HUES6 (cell line): Measurements from ENCODE around the gene RNF141.

Experiments used
- H3K27ac ChIP-seq: 2 replicates; pipeline ENCODE4 v1.7.0; 2013; ENCODE audit warnings: low read depth, mild to moderate bottlenecking, low read length, inconsistent platforms
- H3K27me3 ChIP-seq: 2 replicates; pipeline ENCODE4 v1.6.1; 2013; ENCODE audit warnings: low read length; ENCODE audit not compliant: control insufficient read depth, insufficient read depth
- H3K36me3 ChIP-seq: 2 replicates; pipeline ENCODE4 v1.6.1; 2013; ENCODE audit warnings: low read length; ENCODE audit not compliant: control insufficient read depth, insufficient read depth
- H3K4me1 ChIP-seq: 2 replicates; pipeline ENCODE4 v1.6.1; 2013; ENCODE audit warnings: low read length; ENCODE audit not compliant: control insufficient read depth, insufficient read depth
- H3K4me3 ChIP-seq: 2 replicates; pipeline ENCODE4 v1.5.1; 2013; ENCODE audit warnings: low read depth, low read length
- H3K9ac ChIP-seq: one replicate; pipeline ENCODE4 v1.6.1; 2013; ENCODE audit warnings: mild to moderate bottlenecking, low read length
- H3K9me3 ChIP-seq: 2 replicates; pipeline ENCODE4 v1.6.1; 2013; ENCODE audit warnings: low read depth, low read length; ENCODE audit not compliant: control insufficient read depth, insufficient read depth

RNF141 gene

DNA sequence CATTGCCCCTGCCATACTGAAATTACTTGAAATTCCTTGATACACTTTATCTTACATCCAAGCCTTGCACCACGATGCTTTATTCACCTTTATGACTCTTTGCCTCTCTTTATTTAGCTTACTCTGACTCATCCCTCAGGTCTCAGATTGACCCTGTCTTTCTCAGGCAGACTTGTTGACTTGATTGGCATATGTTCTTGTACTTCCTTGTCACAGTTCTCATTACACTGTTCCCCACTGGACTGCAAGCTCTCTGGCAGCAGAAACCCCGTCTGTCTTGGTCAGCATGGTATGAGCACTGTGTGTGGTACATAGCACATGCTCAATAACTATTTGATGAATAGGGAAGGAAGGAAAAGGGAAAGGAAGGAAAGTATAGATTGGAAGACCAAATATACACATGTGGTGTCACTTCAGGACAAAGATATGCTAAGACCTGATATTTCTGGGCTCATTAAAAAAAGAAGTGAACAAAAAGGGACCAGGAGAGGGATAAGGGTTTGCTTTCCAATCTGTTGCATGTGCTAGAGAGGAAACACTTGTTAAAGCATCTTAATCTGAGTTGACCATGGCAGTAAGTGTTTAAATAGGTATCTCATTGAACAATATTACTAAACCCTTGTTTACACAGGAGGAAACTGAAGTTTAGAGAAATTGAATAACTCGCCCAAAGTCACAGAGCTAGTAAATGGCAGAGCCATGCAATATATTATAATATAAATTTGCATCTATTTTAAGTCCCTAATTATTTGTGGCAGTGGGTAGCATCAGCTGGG, 20.2 kb upstream of the RNF141 start:
- no peaks in the 10 kb centered on the region for H3K9me3 ChIP-seq
- no peaks in the 10 kb centered on the region for H3K27me3 ChIP-seq
- no peak overlapping the region for H3K9ac ChIP-seq
- no peak overlapping the region for H3K27ac ChIP-seq
- H3K4me3 ChIP-seq = no peak overlapping the region
- no peaks in the 10 kb centered on the region for H3K36me3 ChIP-seq
- H3K4me1 ChIP-seq = no peaks in the 10 kb centered on the region; the same call in 1 of the 2 replicates

DNA sequence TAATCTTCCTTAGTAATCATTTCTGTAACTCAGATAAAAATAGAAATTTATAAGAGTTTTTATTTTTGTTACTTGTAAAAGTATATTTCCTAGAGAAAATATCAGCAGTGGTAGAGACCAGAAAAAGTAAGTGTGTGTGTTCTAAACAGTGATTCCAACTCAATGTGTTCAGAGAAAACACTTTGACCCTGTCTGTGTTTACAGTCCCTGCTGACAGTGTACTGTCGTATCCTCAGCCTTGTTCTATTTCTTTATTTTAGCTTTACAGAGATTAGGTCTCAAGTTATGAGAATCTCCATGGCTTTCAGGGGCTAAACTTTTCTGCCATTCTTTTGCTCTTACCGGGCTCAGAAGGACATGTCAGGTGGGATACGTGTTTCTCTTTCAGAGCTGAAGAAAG, 17.3 kb upstream of the RNF141 start:
- Histone ChIP-seq H3K27me3 (no peaks in the 10 kb centered on the region), H3K9ac (no peak overlapping the region), H3K36me3 (no peaks in the 10 kb centered on the region), H3K4me3 (no peak overlapping the region), H3K4me1 (no peaks in the 10 kb centered on the region; the same call in 1 of the 2 replicates), H3K27ac (no peak overlapping the region), H3K9me3 (no peaks in the 10 kb centered on the region)

DNA sequence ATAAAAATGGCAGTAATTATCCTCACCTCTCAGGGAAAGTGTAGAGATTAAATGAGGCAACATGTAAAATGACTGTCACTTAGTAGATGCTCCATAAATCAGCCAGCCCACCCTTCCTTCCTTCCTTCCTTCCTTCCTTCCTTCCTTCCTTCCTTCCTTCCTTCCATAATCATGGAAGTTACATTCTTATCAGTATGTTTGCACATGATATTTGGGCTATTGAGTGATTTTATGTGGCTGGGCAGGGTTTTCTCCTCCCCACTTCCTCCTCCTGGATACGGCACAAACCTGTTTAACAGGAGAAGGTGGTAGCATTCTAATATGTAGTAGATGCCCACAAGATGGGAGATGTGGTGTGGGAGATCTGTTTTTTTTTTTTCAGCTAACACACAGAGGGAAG, 15.6 kb upstream of the RNF141 start:
- H3K27ac ChIP-seq = no peak overlapping the region
- H3K9me3 ChIP-seq = no peaks in the 10 kb centered on the region
- H3K4me3 ChIP-seq = no peak overlapping the region
- no peaks in the 10 kb centered on the region for H3K36me3 ChIP-seq
- H3K27me3 ChIP-seq = no peaks in the 10 kb centered on the region
- no peak overlapping the region for H3K9ac ChIP-seq
- H3K4me1 ChIP-seq = no peaks in the 10 kb centered on the region; the same call in 1 of the 2 replicates

DNA sequence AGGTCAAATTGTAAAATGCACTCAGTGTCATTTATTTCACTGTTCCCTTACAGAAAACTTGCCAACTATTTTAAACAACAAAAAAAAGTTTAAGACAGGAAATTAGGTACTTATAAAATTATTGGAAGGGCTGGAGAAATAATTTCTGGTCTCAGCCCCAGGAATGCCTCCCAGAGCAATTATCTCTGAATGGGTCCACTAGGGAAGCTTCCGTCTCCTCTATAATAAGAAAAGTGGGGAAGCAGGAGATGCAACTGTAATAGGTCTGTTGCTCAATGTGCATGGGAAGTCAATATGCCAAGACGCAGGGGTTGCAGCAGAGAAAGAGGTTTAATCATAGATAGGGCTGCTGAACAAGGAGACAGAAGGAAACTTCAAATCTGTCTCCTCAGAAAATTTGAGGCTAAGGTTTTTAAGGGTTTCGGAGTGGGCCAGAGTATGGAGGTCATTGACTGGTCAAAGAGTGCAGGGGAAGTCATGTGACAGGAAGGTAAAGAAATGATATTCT, 10.9 kb upstream of the RNF141 start:
- Histone ChIP-seq H3K9me3 (no peaks in the 10 kb centered on the region), H3K27me3 (no peaks in the 10 kb centered on the region), H3K27ac (no peak overlapping the region), H3K4me3 (no peak overlapping the region), H3K36me3 (no peaks in the 10 kb centered on the region), H3K9ac (no peak overlapping the region), H3K4me1 (no peaks in the 10 kb centered on the region; the same call in 1 of the 2 replicates)

DNA sequence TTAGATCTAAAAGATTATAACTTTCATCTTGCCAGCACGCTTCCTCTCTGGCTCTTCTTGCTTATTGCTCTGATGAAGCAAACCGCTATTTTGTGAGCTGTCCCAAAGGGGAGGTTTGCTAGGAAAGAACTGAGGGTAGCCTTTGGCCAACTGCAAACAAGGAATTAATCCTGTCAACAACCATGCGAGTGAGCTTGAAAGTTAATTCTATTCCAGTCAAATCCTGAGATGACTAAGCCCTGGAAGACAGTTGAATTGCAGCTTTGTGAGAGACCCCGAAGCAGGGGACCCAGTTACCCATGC, 10.3 kb upstream of the RNF141 start:
- Histone ChIP-seq H3K27me3 (no peaks in the 10 kb centered on the region), H3K36me3 (no peaks in the 10 kb centered on the region), H3K4me3 (no peak overlapping the region), H3K4me1 (no peaks in the 10 kb centered on the region; the same call in 1 of the 2 replicates), H3K9me3 (no peaks in the 10 kb centered on the region), H3K27ac (no peak overlapping the region), H3K9ac (no peak overlapping the region)

DNA sequence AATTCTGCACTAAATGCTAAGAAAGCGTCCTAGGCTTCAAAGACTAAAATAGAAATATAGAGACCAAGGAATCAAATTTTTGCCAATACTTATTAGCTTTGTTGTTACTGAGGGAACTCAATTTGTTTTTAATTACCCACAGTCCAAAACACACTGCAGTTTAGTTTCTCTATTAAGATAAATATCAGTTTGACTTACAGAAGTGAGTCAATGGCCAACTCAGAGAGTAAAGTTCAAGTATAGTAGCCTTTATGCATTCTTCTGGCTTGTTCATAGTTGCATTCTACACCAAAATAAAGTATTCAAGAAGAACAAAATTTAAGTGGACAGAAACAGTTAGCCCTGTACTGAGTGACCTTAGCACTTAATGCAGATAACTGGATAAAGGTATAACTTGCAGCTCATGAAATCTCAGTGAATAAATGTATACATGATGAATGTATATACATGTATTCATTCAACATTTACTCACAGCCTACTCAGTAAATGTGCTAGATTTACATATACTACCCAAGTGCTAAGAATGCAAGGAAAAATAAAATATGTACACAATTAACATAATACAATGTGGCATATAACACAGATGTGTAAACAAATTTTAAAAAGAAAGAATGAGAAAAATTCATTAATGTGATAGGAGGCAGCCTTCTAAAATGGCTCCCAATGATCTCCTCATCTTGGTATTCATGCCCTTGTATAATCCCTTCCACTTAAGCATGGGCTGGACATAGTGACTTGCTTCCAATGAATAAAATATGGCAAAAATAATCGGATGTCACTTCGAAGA, 9.7 kb upstream of the RNF141 start:
- H3K27me3 ChIP-seq = no peaks in the 10 kb centered on the region
- no peaks in the 10 kb centered on the region for H3K9me3 ChIP-seq
- H3K27ac ChIP-seq = no peak overlapping the region
- no peak overlapping the region for H3K9ac ChIP-seq
- H3K4me1 ChIP-seq = no peaks in the 10 kb centered on the region
- H3K36me3 ChIP-seq = no peaks in the 10 kb centered on the region
- H3K4me3 ChIP-seq = no peak overlapping the region

DNA sequence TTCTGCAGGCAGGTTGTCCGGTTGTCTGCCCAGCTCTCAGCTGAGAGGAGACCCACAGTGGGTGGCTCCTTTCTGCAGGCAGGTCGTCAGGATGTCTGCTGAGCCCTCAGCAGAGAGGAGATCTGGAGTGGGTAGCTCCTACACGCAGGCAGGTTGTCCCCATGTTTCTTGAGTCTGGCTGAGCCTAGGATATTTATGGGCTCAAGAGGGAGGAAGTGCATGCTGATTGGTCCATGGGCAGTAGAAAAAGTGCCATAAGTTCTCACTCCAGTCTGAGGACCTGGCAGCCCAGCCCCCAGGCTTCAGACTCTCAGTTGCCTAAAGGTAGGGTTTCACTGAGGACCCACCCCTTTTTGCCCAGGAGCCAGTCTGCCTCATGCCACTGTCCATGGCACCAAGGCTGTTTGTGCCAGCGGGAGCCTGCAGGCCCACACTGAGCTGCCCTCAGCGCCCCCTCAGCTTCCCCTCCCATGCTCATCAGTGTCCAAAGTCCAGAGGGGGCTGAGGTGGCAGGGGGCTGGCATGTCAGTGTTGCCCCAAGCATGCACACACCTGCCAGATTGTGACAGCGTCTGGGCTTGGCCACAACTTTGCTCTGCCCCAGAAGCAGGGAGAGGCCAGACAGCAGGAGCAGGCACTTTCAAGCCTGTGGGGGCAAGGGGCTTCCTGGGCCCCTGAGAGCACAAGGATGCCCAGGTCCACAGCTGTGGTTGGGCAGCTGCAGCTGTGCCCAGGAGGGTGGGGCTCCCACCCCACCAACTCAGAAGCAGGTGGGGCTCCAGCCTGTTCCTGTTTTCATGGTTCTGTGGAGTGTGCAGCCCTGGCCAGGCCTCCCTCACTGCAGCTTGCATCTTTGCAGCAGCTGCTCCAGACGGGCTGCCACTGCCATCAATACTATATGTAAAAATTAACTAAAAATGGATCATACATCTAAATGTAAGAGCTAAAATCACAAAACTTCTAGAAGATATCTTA, 3.8 kb upstream of the RNF141 start:
- Histone ChIP-seq H3K27ac (no peak overlapping the region), H3K9me3 (no peaks in the 10 kb centered on the region), H3K4me3 (no peak overlapping the region), H3K27me3 (peaks cover 4% of the 10 kb centered on the region; the same call in 1 of the 2 replicates), H3K4me1 (no peaks in the 10 kb centered on the region), H3K9ac (no peak overlapping the region), H3K36me3 (no peaks in the 10 kb centered on the region)

DNA sequence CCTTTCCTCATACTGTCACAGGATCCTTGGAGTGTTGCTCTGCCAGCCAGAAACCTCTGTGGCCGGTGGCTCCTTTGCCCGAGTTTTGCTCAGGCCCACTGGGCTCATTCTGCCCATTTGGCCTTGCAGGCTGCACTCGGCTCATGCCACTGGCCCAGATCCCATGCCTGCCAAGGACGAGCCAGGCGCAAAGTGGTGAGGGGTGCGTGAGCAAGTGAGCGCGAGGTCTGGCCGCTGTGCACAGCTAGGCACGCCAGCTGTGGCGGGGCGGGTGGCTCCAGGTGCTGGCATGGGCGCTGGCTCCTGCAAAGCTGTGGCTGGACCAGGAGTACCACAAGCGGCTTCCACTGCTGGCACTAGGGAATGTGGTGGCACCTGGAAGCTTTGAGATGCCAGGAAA, 2.8 kb upstream of the RNF141 start:
- Histone ChIP-seq H3K27me3 (peaks cover 4% of the 10 kb centered on the region; the same call in 1 of the 2 replicates), H3K4me1 (no peaks in the 10 kb centered on the region), H3K27ac (no peak overlapping the region), H3K9me3 (no peaks in the 10 kb centered on the region), H3K4me3 (no peak overlapping the region), H3K36me3 (no peaks in the 10 kb centered on the region), H3K9ac (no peak overlapping the region)

DNA sequence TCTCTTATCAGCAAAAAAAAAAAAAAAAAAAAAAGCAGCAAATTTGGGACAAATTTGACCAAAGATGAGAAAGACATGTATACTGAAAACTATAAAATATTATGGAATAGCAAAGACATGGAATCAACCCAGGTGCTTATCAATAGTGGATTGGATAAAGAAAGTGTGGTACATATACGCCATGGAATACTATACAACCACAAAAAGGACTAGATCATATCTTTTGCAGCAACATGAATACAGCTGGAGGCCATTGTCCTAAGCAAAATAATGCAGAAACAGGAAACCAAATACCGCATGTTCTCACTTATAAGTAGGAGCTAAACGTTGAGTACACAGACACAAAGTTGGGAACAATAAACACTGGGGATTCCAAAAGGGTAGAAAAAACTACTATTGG, 1.8 kb upstream of the RNF141 start:
- Histone ChIP-seq H3K9me3 (no peaks in the 10 kb centered on the region), H3K9ac (no peak overlapping the region), H3K36me3 (no peaks in the 10 kb centered on the region), H3K4me1 (no peaks in the 10 kb centered on the region), H3K4me3 (no peak overlapping the region), H3K27me3 (peaks cover 4% of the 10 kb centered on the region; the same call in 1 of the 2 replicates), H3K27ac (no peak overlapping the region)

DNA sequence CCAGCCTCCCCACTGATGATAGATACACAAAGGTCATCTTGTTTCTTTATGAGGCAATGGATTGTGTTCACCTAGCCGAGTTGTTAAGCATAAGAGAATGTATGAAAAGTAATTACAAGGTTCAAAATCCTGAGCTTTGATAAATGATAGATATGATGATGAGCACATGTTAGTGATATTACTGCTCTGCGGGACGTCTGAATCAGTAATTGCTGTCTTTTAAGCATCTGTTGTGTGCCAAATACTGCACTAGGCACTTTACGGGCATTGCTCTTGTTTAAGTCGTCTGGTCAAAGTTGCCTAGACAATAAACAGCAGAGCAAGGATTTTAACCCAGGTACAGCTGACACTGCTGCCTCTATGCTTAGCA, 559 bp upstream of the RNF141 start:
- peaks cover 4% of the 10 kb centered on the region; the same call in 1 of the 2 replicates for H3K27me3 ChIP-seq
- peak overlapping the region; percentile 88 for H3K4me3 ChIP-seq
- no peak overlapping the region for H3K27ac ChIP-seq
- H3K4me1 ChIP-seq = no peaks in the 10 kb centered on the region
- no peaks in the 10 kb centered on the region for H3K9me3 ChIP-seq
- H3K9ac ChIP-seq = no peak overlapping the region
- no peaks in the 10 kb centered on the region for H3K36me3 ChIP-seq
